ENCODE measurements around the gene ZNF93.
"Not testable (repeated sequence)": the region's sequence is repeated elsewhere in the genome, so short reads cannot be mapped to it uniquely, and the experiment has no call there.

DNA sequence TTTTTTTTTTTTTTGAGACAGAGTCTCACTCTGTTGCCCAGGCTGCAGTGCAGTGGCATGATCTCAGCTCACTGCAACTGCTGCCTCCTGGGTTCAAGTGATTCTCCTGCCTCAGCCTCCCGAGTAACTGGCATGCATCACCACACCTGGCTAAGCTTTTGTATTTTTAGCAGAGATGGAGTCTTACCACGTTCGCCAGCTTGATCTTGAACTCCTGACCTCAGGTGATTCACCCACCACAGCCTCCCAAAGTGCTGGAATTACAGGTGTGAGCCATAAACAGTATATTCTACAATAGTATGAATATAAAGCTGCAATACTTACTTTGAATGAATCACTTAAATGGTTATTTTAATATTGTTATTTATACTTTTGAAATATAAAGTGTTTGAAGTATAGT, 6.8 kb downstream of the ZNF93 start:
- TF ChIP-seq, protein P1, sequence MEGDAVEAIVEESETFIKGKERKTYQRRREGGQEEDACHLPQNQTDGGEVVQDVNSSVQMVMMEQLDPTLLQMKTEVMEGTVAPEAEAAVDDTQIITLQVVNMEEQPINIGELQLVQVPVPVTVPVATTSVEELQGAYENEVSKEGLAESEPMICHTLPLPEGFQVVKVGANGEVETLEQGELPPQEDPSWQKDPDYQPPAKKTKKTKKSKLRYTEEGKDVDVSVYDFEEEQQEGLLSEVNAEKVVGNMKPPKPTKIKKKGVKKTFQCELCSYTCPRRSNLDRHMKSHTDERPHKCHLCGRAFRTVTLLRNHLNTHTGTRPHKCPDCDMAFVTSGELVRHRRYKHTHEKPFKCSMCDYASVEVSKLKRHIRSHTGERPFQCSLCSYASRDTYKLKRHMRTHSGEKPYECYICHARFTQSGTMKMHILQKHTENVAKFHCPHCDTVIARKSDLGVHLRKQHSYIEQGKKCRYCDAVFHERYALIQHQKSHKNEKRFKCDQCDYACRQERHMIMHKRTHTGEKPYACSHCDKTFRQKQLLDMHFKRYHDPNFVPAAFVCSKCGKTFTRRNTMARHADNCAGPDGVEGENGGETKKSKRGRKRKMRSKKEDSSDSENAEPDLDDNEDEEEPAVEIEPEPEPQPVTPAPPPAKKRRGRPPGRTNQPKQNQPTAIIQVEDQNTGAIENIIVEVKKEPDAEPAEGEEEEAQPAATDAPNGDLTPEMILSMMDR (conservative IDR thresholded peaks at IDR 0.05; ENCODE audit: low read depth, low read length) = not testable (repeated sequence)
- not testable (repeated sequence) for TF ChIP-seq EZH2 (IDR thresholded peaks at IDR 0.05; ENCODE audit: borderline replicate concordance, low read depth, low read length, poor library complexity, severe bottlenecking)

Data from A673 (cell line).